HFFc6 (cell line): Measurements from ENCODE around the gene ZNF26. TPM values are rescaled to one million over a fixed set of nuclear protein-coding genes. Genes with fewer than 3 reads are reported as not detected.

ENCODE experiments used
- DNase-seq: peaks from one replicate; pipeline ENCODE4 v3.0.0-alpha.2; 2018
- H3K27ac Mint-ChIP-seq: 2 replicates; pipeline ENCODE4 v1.8.0; 2020; ENCODE audit warnings: mild to moderate bottlenecking, mixed read lengths
- H3K27me3 Mint-ChIP-seq: 2 replicates; pipeline ENCODE4 v1.8.0; 2021; ENCODE audit warnings: mild to moderate bottlenecking, moderate library complexity, mixed read lengths; ENCODE audit not compliant: insufficient read depth
- H3K36me3 Mint-ChIP-seq: 2 replicates; pipeline ENCODE4 v1.8.0; 2021; ENCODE audit warnings: low read depth, mixed read lengths
- H3K4me1 Mint-ChIP-seq: 2 replicates; pipeline ENCODE4 v1.8.0; 2020; ENCODE audit warnings: low read depth, mixed read lengths
- H3K4me3 Mint-ChIP-seq: 2 replicates; pipeline ENCODE4 v1.8.0; 2020; ENCODE audit warnings: mild to moderate bottlenecking, moderate library complexity, mixed read lengths
- H3K9me3 Mint-ChIP-seq: 2 replicates; pipeline ENCODE4 v1.8.0; 2020; ENCODE audit warnings: mild to moderate bottlenecking, mixed read lengths
- total RNA-seq, 6 experiments: library from RNA; stranded (reverse); fragmentation: NEBNext Ultra II Directional; extraction: Animal tissue kit (Norgen Biotek cat#: 25700); gene quantifications; 2 replicates in 1 of 6; 3 replicates in 5 of 6; pipeline ENCODE4 v1.2.3, GENCODE V29; 2021
- TF ChIP-seq, protein P1 (sequence below): fragments of 200-600 bp; sonication (generic); IDR thresholded peaks from 2 replicates; pipeline ENCODE4 v1.5.0; 2021; ENCODE audit warnings: antibody characterized with exemption, mild to moderate bottlenecking

The ZNF26 gene
- total RNA-seq, 6 experiments from 2014 or later, result 5.9 to 6.6 (median 6.1) TPM

- DNase-seq, result no peak
- peaks cover 2% of the 10 kb centered on the region for H3K27me3 Mint-ChIP-seq
- H3K36me3 Mint-ChIP-seq, result peaks cover 79% of the 10 kb centered on the region
- H3K27ac Mint-ChIP-seq, result no peak overlapping the region
- H3K4me1 Mint-ChIP-seq, result no peaks in the 10 kb centered on the region
- H3K4me3 Mint-ChIP-seq, result no peak overlapping the region; the same call in 1 of the 2 replicates
- TF ChIP-seq, protein P1, sequence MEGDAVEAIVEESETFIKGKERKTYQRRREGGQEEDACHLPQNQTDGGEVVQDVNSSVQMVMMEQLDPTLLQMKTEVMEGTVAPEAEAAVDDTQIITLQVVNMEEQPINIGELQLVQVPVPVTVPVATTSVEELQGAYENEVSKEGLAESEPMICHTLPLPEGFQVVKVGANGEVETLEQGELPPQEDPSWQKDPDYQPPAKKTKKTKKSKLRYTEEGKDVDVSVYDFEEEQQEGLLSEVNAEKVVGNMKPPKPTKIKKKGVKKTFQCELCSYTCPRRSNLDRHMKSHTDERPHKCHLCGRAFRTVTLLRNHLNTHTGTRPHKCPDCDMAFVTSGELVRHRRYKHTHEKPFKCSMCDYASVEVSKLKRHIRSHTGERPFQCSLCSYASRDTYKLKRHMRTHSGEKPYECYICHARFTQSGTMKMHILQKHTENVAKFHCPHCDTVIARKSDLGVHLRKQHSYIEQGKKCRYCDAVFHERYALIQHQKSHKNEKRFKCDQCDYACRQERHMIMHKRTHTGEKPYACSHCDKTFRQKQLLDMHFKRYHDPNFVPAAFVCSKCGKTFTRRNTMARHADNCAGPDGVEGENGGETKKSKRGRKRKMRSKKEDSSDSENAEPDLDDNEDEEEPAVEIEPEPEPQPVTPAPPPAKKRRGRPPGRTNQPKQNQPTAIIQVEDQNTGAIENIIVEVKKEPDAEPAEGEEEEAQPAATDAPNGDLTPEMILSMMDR, result no peak
- H3K9me3 Mint-ChIP-seq, result peaks cover 81% of the 10 kb centered on the region
Measured at GRCh38 chr12:132941336-132941954, 44.7 kb upstream of the ZNF26 start.

GRCh38 chr12:132942611-132943010 is 43.6 kb upstream of the ZNF26 start:
- TF ChIP-seq, protein P1, result no peak
- no peak overlapping the region for H3K27ac Mint-ChIP-seq
- H3K27me3 Mint-ChIP-seq, result peaks cover 2% of the 10 kb centered on the region
- H3K4me3 Mint-ChIP-seq, result no peak overlapping the region
- DNase-seq, result no peak
- peaks cover 70% of the 10 kb centered on the region for H3K9me3 Mint-ChIP-seq
- peaks cover 73% of the 10 kb centered on the region for H3K36me3 Mint-ChIP-seq
- H3K4me1 Mint-ChIP-seq, result no peaks in the 10 kb centered on the region

DNA sequence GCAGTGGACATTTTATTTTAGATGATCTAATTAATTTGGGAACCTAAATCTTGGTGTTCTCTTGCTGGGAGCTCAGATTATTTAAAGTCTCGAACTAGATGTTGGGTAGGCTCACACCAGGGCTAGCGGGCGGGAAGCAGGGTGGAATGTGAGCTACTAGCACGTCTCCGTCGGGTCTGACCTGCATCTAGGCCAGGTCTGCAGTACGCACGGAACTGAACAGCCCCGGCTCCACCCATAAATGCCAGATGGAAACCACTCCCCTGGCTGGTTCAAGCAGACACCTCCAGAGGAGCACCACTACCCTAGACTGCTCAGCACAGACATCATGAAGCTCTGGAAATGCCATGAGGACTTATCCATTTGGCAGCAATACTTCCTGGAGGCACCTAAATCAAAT is 40.4 kb upstream of the ZNF26 start:
- TF ChIP-seq, protein P1, result no peak
- Mint-ChIP-seq H3K4me1 (no peaks in the 10 kb centered on the region), H3K27ac (no peak overlapping the region), H3K27me3 (peaks cover 4% of the 10 kb centered on the region), H3K9me3 (peaks cover 53% of the 10 kb centered on the region), H3K36me3 (peaks cover 55% of the 10 kb centered on the region), H3K4me3 (no peak overlapping the region; the same call in 1 of the 2 replicates)
- no peak for DNase-seq

DNA sequence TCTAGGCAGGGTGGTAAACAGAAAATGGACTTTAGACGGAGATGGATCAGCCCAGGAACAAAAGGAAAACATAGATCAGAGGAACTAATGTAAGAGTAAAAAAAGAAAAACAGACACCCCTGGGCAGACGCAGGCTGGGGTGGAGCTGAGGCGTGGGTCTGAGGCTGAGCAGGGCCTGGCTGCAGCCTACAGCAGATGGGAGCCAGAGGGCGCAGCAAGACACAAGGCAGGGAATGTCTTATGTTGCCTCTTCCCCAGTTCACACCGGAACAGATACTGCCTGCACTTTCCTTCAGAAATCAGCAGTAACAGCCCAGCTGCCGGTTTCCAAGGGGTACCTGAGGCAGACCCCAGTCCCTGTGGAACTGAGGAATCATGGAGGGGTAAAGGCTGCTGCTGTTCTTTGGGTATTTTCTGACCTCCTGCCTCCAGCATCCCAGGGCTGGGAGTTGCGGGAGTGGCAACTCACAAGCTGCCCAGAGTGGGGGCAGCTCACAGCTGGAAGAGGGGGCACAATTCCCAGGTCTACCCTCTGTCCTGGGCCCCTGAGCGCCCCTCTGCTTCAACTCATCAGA is 39.8 kb upstream of the ZNF26 start:
- H3K27ac Mint-ChIP-seq, result no peak overlapping the region
- DNase-seq, result no peak
- TF ChIP-seq, protein P1, result no peak
- H3K4me1 Mint-ChIP-seq, result no peaks in the 10 kb centered on the region
- H3K4me3 Mint-ChIP-seq, result no peak overlapping the region; the same call in 1 of the 2 replicates
- H3K36me3 Mint-ChIP-seq, result peaks cover 50% of the 10 kb centered on the region
- peaks cover 2% of the 10 kb centered on the region for H3K27me3 Mint-ChIP-seq
- peaks cover 48% of the 10 kb centered on the region for H3K9me3 Mint-ChIP-seq

DNA sequence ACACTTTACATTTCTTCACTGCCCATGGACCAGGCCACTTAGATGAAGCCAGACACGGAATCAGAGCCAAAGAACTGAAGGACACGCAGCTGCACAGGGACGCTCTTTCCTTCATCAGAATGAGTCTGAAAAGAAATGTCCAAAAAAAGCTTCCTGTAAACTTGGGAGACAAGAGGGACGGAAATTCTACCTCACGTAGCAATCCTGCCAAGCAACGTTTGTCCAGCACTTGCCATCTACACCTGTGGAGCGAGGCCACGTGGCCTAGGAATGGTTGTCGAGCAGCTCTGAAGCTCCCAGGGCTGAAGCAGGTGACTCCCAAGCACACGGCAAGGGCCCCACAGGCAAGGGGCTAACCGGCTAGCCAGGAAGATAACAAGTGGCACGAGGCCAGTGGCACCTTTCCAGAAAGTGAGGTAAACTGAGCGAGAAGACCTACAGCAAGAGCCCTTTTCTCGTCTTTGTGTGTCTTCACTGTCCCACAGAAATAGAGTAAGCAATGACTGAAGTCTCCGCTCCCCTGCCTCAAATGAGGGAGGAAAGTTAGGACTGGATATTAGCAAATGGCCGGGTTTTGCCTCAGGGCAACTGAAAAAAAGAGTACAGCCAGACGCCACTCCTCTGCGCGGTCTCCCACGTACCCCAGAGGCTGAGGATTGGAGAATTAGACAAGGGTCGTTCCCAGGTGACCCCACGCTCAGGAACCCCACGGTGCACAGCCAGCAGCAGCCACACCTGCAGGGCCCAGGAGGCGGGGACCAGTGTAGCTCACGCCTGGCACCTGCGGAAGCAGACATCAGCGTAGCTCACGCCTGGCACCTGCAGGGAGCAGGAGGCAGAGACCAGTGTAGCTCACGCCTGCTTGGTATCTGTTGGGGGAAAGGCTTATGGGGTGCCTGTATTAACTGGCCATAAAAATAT is 37.8 kb upstream of the ZNF26 start:
- no peak overlapping the region for H3K4me3 Mint-ChIP-seq
- H3K27me3 Mint-ChIP-seq, result peaks cover 8% of the 10 kb centered on the region
- peaks cover 30% of the 10 kb centered on the region for H3K9me3 Mint-ChIP-seq

More for the DNA sequence above, 37.8 kb upstream of the ZNF26 start:
- H3K4me1 Mint-ChIP-seq, result no peaks in the 10 kb centered on the region
- DNase-seq, result no peak
- TF ChIP-seq, protein P1, result no peak
- H3K36me3 Mint-ChIP-seq, result peaks cover 45% of the 10 kb centered on the region
- H3K27ac Mint-ChIP-seq, result no peak overlapping the region
